Measurements from ENCODE around the gene BCL2L13.

BCL2L13 gene

DNA sequence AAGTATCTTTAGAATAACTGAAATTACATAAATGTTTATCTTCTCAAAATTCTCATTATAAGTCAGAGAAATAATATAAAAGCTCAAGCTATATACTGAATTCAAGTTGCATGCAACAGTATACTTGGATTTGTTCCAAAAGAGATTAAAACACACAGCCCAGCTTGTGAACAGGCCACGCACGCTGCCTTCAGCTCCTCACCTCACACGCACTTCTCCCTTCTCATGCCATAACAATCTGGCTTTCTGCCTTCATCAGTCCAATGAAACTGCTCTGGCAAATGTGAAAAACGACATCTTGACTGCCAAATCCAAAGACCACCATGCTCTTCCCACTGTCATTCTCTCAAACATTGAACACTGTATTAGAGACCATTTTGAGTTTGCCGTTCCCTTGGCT is 32.1 kb upstream of the BCL2L13 start:
- TF ChIP-seq, protein P1, sequence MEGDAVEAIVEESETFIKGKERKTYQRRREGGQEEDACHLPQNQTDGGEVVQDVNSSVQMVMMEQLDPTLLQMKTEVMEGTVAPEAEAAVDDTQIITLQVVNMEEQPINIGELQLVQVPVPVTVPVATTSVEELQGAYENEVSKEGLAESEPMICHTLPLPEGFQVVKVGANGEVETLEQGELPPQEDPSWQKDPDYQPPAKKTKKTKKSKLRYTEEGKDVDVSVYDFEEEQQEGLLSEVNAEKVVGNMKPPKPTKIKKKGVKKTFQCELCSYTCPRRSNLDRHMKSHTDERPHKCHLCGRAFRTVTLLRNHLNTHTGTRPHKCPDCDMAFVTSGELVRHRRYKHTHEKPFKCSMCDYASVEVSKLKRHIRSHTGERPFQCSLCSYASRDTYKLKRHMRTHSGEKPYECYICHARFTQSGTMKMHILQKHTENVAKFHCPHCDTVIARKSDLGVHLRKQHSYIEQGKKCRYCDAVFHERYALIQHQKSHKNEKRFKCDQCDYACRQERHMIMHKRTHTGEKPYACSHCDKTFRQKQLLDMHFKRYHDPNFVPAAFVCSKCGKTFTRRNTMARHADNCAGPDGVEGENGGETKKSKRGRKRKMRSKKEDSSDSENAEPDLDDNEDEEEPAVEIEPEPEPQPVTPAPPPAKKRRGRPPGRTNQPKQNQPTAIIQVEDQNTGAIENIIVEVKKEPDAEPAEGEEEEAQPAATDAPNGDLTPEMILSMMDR (IDR thresholded peaks at IDR 0.05; ENCODE audit: poor library complexity, severe bottlenecking): no peak

DNA sequence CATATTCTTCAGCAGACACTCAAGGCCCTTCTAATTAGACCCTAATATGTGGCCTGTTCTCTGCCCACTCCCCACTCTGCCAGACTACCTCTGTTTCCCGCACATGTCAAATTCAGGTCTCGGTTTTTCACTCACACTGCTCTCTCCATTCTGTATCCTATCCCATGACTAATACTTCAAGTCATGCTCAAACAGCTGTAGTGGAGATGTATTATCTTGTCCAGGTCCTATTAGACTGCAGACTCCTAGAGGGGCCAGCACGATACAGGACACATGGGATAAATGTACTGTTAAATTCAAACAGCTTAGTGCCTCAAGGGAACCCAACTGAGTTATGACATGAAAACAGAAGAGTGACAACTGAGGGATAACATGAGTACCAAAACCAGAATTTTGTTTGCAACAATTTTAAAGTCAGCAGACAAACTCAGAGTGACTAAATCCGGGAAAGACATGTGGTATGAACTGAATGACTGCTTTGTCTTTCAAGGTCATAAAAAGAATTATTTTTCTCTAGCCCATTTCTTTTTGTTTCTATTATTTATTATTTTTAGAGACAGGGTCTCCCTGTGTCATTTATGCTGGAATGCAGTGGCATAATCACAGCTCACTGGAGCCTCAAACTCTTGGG is 30.6 kb upstream of the BCL2L13 start:
- H3K4me1 ChIP-seq (ENCODE audit: insufficient read depth, poor library complexity, severe bottlenecking): no peaks in the 10 kb centered on the region
- TF ChIP-seq, protein P1 (IDR thresholded peaks at IDR 0.05; ENCODE audit: poor library complexity, severe bottlenecking): no peak
- DNase-seq (ENCODE audit: low spot score) (no peak), ATAC-seq (ENCODE audit: low read depth) (no peak)
- H3K27me3 ChIP-seq (ENCODE audit: insufficient read depth, poor library complexity, severe bottlenecking): no peaks in the 10 kb centered on the region
- H3K9me3 ChIP-seq (ENCODE audit: severe bottlenecking): no peaks in the 10 kb centered on the region
- peaks cover 64% of the 10 kb centered on the region for H3K36me3 ChIP-seq (ENCODE audit: low read depth)
- H3K4me3 ChIP-seq (ENCODE audit: severe bottlenecking): no peak overlapping the region
- H3K27ac ChIP-seq (ENCODE audit: poor library complexity, severe bottlenecking): no peak overlapping the region

More for the DNA sequence above, 32.1 kb upstream of the BCL2L13 start:
- no peak for ATAC-seq (ENCODE audit: low read depth)
- Histone ChIP-seq H3K27ac (ENCODE audit: poor library complexity, severe bottlenecking) (no peak overlapping the region), H3K9me3 (ENCODE audit: severe bottlenecking) (no peaks in the 10 kb centered on the region), H3K36me3 (ENCODE audit: low read depth) (peaks cover 48% of the 10 kb centered on the region), H3K27me3 (ENCODE audit: insufficient read depth, poor library complexity, severe bottlenecking) (no peaks in the 10 kb centered on the region), H3K4me1 (ENCODE audit: insufficient read depth, poor library complexity, severe bottlenecking) (no peaks in the 10 kb centered on the region), H3K4me3 (ENCODE audit: severe bottlenecking) (no peak overlapping the region)
- no peak for DNase-seq (ENCODE audit: low spot score)

DNA sequence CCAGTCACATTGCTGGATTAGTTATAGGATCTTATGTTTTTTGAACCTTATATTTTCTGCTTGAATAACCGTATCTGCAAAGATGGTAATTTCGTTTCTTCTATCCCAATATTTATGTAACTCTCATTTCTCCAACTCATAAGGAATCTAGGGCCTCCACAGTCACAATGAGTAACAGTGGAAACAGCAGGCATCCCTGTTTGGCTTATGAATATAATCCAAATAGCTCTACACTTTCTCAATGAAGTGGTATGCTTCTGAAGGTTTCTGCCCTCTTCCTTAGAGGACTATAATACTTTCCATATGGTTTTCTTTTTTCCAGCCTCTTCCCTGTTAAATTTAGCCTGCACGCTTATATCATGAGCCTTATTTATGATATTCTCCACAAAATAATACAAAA is 26.5 kb upstream of the BCL2L13 start:
- no peaks in the 10 kb centered on the region for H3K9me3 ChIP-seq (ENCODE audit: severe bottlenecking)
- DNase-seq (ENCODE audit: low spot score): no peak
- no peak for ATAC-seq (ENCODE audit: low read depth)
- H3K27ac ChIP-seq (ENCODE audit: poor library complexity, severe bottlenecking): no peak overlapping the region
- TF ChIP-seq, protein P1 (IDR thresholded peaks at IDR 0.05; ENCODE audit: poor library complexity, severe bottlenecking): no peak
- no peak overlapping the region for H3K4me3 ChIP-seq (ENCODE audit: severe bottlenecking)
- H3K36me3 ChIP-seq (ENCODE audit: low read depth): peaks cover 67% of the 10 kb centered on the region
- no peaks in the 10 kb centered on the region for H3K27me3 ChIP-seq (ENCODE audit: insufficient read depth, poor library complexity, severe bottlenecking)
- no peaks in the 10 kb centered on the region for H3K4me1 ChIP-seq (ENCODE audit: insufficient read depth, poor library complexity, severe bottlenecking)

DNA sequence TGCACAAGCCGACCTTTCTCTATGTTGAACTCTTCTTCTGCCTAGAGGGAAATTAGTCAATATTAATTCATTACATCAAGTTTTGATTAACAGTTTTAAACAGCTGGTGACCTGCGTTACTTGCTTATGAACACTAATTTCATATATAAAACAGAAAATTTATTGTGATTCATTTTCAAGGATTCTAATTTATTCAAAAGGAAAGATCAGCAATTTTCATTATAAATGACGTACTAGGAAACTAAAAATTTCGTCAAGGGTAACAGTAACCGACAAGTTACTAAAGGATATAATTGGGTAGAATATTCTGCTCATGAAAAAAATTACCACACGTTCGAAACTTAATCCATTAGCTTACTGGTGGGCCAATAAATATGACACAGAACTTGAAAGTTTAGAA is 25.3 kb upstream of the BCL2L13 start:
- ATAC-seq (ENCODE audit: low read depth) (no peak), DNase-seq (ENCODE audit: low spot score) (no peak)
- Histone ChIP-seq H3K36me3 (ENCODE audit: low read depth) (peaks cover 67% of the 10 kb centered on the region), H3K4me3 (ENCODE audit: severe bottlenecking) (no peak overlapping the region), H3K4me1 (ENCODE audit: insufficient read depth, poor library complexity, severe bottlenecking) (no peaks in the 10 kb centered on the region), H3K9me3 (ENCODE audit: severe bottlenecking) (no peaks in the 10 kb centered on the region), H3K27me3 (ENCODE audit: insufficient read depth, poor library complexity, severe bottlenecking) (no peaks in the 10 kb centered on the region), H3K27ac (ENCODE audit: poor library complexity, severe bottlenecking) (no peak overlapping the region)
- TF ChIP-seq, protein P1 (IDR thresholded peaks at IDR 0.05; ENCODE audit: poor library complexity, severe bottlenecking): no peak

DNA sequence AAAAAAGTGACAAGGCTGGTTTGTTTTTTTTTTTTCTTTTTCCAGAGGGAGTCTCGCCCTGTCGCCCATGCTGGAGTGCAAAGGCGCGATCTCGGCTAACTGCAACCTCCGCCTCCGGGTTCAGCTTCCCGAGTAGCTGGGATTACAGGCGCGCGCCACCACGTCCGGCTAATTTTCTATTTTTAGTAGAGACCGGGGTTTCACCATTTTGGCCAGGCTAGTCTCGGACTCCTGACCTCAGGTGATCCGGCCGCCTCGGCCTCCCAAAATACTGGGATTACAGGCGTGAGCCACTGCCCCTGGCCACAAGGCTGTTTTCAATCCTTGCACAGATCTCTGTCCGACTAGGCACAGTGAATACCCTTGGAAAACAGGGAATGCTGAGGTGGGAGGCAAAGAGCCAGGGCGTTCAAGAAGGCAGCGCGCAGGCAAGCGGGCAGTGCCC is 10.6 kb upstream of the BCL2L13 start:
- Histone ChIP-seq H3K27me3 (ENCODE audit: insufficient read depth, poor library complexity, severe bottlenecking) (no peaks in the 10 kb centered on the region), H3K4me3 (ENCODE audit: severe bottlenecking) (peak overlapping the region; percentile 68), H3K9me3 (ENCODE audit: severe bottlenecking) (no peaks in the 10 kb centered on the region), H3K4me1 (ENCODE audit: insufficient read depth, poor library complexity, severe bottlenecking) (peaks cover 13% of the 10 kb centered on the region), H3K36me3 (ENCODE audit: low read depth) (peaks cover 27% of the 10 kb centered on the region), H3K27ac (ENCODE audit: poor library complexity, severe bottlenecking) (peak overlapping the region; percentile 77)
- TF ChIP-seq, protein P1 (IDR thresholded peaks at IDR 0.05; ENCODE audit: poor library complexity, severe bottlenecking): no peak
- no peak for DNase-seq (ENCODE audit: low spot score)
- ATAC-seq (ENCODE audit: low read depth): no peak
